Caco-2 (cell line): Measurements from ENCODE around the gene KAT2A. TPM values are rescaled to one million over a fixed set of nuclear protein-coding genes. Genes with fewer than 3 reads are reported as not detected.
A peak's percentile ranks its signal among the peaks of the same experiment; 100 is the strongest.

Experiments
- BruUV-seq: library from RNA; stranded (reverse); fragments of 400-500 nt; replicated peaks from 2 replicates; lab custom pipeline; 2021; lab: Mats Ljungman, UMichigan
- CTCF ChIA-PET: fragments of 300-600 bp; sonication (Branson Sonifier 250); formaldehyde crosslinking; loops from one replicate; lab custom pipeline; 2022; ENCODE audit warnings: antibody characterized with exemption; lab: Charles Lee
- POLR2A ChIA-PET: fragments of 300-600 bp; sonication (Branson Sonifier 250); formaldehyde crosslinking; loops from one replicate; lab custom pipeline; 2022; ENCODE audit warnings: antibody characterized with exemption; lab: Charles Lee
- DNase-seq, 2 experiments: peaks; one replicate each; pipeline versions ENCODE4 v3.0.0 to v3.0.0-alpha.2; 2020 to 2022
- H3K27me3 ChIP-seq: replicated peaks from 2 replicates; pipeline ENCODE4 v1.6.0; 2011; ENCODE audit warnings: low read length; ENCODE audit not compliant: control insufficient read depth, insufficient read depth
- H3K36me3 ChIP-seq: 2 replicates; pipeline ENCODE4 v1.5.1; 2011; ENCODE audit warnings: low read length; ENCODE audit not compliant: control insufficient read depth, insufficient read depth
- H3K4me1 ChIP-seq: fragments of 250-450 bp; sonication (Bioruptor Pico); 2 replicates; pipeline ENCODE4 v1.5.1; 2020; ENCODE audit warnings: mild to moderate bottlenecking
- H3K4me3 ChIP-seq: 2 replicates; pipeline ENCODE4 v1.5.1; 2011; ENCODE audit warnings: low read depth, mild to moderate bottlenecking, control low read depth, low read length
- H3K9me3 ChIP-seq: fragments of 250-450 bp; sonication (Bioruptor Pico); 2 replicates; pipeline ENCODE4 v1.5.1; 2020; ENCODE audit warnings: mild to moderate bottlenecking, moderate library complexity
- H3K27ac Mint-ChIP-seq: one replicate; pipeline ENCODE4 v1.8.0; 2022; ENCODE audit warnings: mixed read lengths; ENCODE audit not compliant: unreplicated experiment
- H3K27me3 Mint-ChIP-seq: one replicate; pipeline ENCODE4 v1.8.0; 2022; ENCODE audit warnings: mixed read lengths; ENCODE audit not compliant: insufficient read depth, unreplicated experiment
- H3K36me3 Mint-ChIP-seq: one replicate; pipeline ENCODE4 v1.8.0; 2022; ENCODE audit warnings: mild to moderate bottlenecking, mixed read lengths; ENCODE audit not compliant: insufficient read depth, unreplicated experiment
- H3K4me1 Mint-ChIP-seq: one replicate; pipeline ENCODE4 v1.8.0; 2022; ENCODE audit warnings: low read depth, mixed read lengths; ENCODE audit not compliant: unreplicated experiment
- H3K4me3 Mint-ChIP-seq: one replicate; pipeline ENCODE4 v1.8.0; 2022; ENCODE audit warnings: mild to moderate bottlenecking, moderate library complexity, mixed read lengths; ENCODE audit not compliant: unreplicated experiment
- H3K9me3 Mint-ChIP-seq: one replicate; pipeline ENCODE4 v1.8.0; 2022; ENCODE audit warnings: mixed read lengths; ENCODE audit not compliant: unreplicated experiment
- intact Hi-C: fragments of 100-400 bp; cut with micrococcal nuclease; formaldehyde crosslinking; loops from one replicate; pipeline ENCODE4 v1.10.0; 2022; ENCODE audit not compliant: unreplicated experiment
- total RNA-seq: library from RNA; stranded (reverse); gene quantifications from 2 replicates; pipeline ENCODE4 v1.2.3, GENCODE V29; 2022
- TF ChIP-seq, protein P1 (sequence below), 2 experiments: fragments of 200-600 bp in 1 of 2; IDR thresholded peaks; 1 replicate in 1 of 2; 2 replicates in 1 of 2; pipeline versions ENCODE4 v1.5.1 to v1.8.0; 2011 to 2022; ENCODE audit warnings: antibody characterized with exemption in 1 of 2, control low read depth in 1 of 2, inconsistent platforms in 1 of 2, low read depth in 1 of 2, low read length in 1 of 2, mild to moderate bottlenecking in 1 of 2, moderate library complexity in 1 of 2; ENCODE audit not compliant: insufficient read depth in 1 of 2, severe bottlenecking in 1 of 2, unreplicated experiment in 1 of 2

KAT2A gene
- total RNA-seq, 1 experiment from 2014 or later: 46.5 TPM

DNA sequence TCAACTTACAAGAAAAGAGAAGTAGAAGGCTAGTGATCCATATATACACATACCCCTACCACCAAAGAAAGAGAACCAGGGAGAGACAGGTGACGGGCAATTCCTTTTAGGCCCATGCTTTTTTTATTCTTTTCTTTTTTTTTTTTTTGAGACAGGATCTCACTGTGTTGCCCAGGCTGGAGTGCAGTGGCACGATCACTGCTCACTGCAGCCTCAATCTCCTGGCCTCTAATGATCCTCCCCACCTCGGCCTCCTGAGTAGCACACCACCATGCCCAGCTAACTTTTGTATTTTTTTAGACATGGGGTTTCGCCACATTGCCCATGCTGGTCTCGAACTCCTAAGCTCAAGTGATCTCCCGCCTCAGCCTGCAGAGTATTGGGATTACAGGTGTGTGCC, 6.2 kb upstream of the KAT2A start:
- TF ChIP-seq, protein P1, sequence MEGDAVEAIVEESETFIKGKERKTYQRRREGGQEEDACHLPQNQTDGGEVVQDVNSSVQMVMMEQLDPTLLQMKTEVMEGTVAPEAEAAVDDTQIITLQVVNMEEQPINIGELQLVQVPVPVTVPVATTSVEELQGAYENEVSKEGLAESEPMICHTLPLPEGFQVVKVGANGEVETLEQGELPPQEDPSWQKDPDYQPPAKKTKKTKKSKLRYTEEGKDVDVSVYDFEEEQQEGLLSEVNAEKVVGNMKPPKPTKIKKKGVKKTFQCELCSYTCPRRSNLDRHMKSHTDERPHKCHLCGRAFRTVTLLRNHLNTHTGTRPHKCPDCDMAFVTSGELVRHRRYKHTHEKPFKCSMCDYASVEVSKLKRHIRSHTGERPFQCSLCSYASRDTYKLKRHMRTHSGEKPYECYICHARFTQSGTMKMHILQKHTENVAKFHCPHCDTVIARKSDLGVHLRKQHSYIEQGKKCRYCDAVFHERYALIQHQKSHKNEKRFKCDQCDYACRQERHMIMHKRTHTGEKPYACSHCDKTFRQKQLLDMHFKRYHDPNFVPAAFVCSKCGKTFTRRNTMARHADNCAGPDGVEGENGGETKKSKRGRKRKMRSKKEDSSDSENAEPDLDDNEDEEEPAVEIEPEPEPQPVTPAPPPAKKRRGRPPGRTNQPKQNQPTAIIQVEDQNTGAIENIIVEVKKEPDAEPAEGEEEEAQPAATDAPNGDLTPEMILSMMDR (IDR thresholded peaks at IDR 0.05; ENCODE audit: insufficient read depth in 1 of 2, low read depth in 1 of 2, low read length in 1 of 2, severe bottlenecking in 1 of 2, unreplicated experiment in 1 of 2): no peak
- Histone ChIP-seq H3K36me3 (peaks cover 6% of the 10 kb centered on the region; the same call in 1 of the 2 replicates), H3K4me1 (no peaks in the 10 kb centered on the region), H3K27me3 (no peaks in the 10 kb centered on the region), H3K4me3 (no peak overlapping the region), H3K9me3 (no peaks in the 10 kb centered on the region)
- intact Hi-C loops: no loop called here
- H3K36me3 Mint-ChIP-seq: peaks cover 58% of the 10 kb centered on the region
- BruUV-seq: no TSS peak
- H3K27me3 Mint-ChIP-seq: no peaks in the 10 kb centered on the region
- no peak overlapping the region for H3K4me3 Mint-ChIP-seq
- CTCF ChIA-PET: interaction anchor here (0.7 kb wide), 1 partner anchor 54 kb away, joined by 3 read pairs; no protein-coding TSS in a partner anchor
- no peak for DNase-seq
- POLR2A ChIA-PET: no interaction called here
- no peaks in the 10 kb centered on the region for H3K4me1 Mint-ChIP-seq
- no peaks in the 10 kb centered on the region for H3K9me3 Mint-ChIP-seq
- no peak overlapping the region for H3K27ac Mint-ChIP-seq

DNA sequence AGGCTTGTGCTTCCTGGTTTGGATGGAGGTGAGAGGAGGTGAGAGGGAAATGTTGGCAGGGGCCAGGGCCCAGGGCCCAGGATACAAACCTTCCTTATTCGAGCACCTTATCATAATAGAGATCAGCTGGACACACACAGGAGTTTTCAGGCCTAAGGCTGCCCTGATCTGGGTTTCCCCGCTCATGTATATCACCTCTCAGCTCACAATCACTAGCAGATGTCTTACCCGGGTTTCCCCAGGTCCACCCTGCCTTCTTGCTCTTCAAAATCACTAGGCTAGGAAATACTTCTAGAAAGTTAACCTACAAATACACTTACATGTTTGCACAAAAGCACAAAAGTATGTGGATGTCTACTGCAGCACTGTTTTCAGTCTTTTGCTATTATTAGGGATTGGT, 5.7 kb upstream of the KAT2A start:
- intact Hi-C loops: no loop called here
- POLR2A ChIA-PET: no interaction called here
- Mint-ChIP-seq H3K9me3 (no peaks in the 10 kb centered on the region), H3K4me3 (no peak overlapping the region), H3K4me1 (no peaks in the 10 kb centered on the region), H3K36me3 (peaks cover 64% of the 10 kb centered on the region), H3K27ac (no peak overlapping the region), H3K27me3 (no peaks in the 10 kb centered on the region)
- BruUV-seq: no TSS peak
- H3K4me3 ChIP-seq: no peak overlapping the region
- TF ChIP-seq, protein P1 (IDR thresholded peaks at IDR 0.05; ENCODE audit: insufficient read depth in 1 of 2, low read depth in 1 of 2, low read length in 1 of 2, severe bottlenecking in 1 of 2, unreplicated experiment in 1 of 2): no peak
- no peaks in the 10 kb centered on the region for H3K4me1 ChIP-seq
- no peaks in the 10 kb centered on the region for H3K27me3 ChIP-seq
- peaks cover 6% of the 10 kb centered on the region; the same call in 1 of the 2 replicates for H3K36me3 ChIP-seq
- CTCF ChIA-PET: no interaction called here
- no peak for DNase-seq
- H3K9me3 ChIP-seq: no peaks in the 10 kb centered on the region

DNA sequence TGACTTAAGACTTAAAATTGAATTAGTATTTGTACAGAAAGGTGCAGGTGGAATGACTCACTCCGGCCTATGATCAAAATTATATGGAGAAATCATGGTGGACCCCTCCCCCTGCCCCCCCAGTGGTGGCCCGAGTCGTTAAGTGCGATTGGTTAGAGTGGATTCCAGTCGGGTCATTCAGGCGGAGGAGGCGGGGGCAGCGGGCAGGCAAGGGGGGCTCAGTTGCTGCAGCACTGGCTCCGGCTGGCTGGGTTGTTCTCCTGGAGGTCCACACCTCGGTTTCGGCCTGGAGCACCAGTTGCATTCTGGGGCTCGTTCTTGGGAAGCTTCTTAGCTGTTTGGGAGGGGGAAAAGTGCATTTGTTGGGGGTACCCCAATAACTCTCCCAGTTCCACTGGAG, 4.4 kb upstream of the KAT2A start:
- intact Hi-C loops: no loop called here
- no peak for DNase-seq
- H3K9me3 Mint-ChIP-seq: no peaks in the 10 kb centered on the region
- Histone ChIP-seq H3K4me1 (peaks cover under 1% of the 10 kb centered on the region; the same call in 1 of the 2 replicates), H3K27me3 (no peaks in the 10 kb centered on the region), H3K4me3 (no peak overlapping the region), H3K36me3 (peaks cover 6% of the 10 kb centered on the region; the same call in 1 of the 2 replicates), H3K9me3 (no peaks in the 10 kb centered on the region)
- ChIA-PET POLR2A (interaction anchor here (0.6 kb wide), 1 partner anchor 339 kb away, joined by 3 read pairs; the partner anchor contains the start of gene JUP), CTCF (interaction anchor here (0.6 kb wide), 1 partner anchor 159 kb away, joined by 4 read pairs; the partner anchor contains the start of gene CNP)
- H3K27ac Mint-ChIP-seq: peak overlapping the region; percentile 6
- TF ChIP-seq, protein P1 (IDR thresholded peaks at IDR 0.05; ENCODE audit: insufficient read depth in 1 of 2, low read depth in 1 of 2, low read length in 1 of 2, severe bottlenecking in 1 of 2, unreplicated experiment in 1 of 2): no peak
- H3K27me3 Mint-ChIP-seq: no peaks in the 10 kb centered on the region
- H3K4me1 Mint-ChIP-seq: no peaks in the 10 kb centered on the region
- no TSS peak for BruUV-seq
- H3K36me3 Mint-ChIP-seq: peaks cover 60% of the 10 kb centered on the region
- no peak overlapping the region for H3K4me3 Mint-ChIP-seq
